Stimulated activated CD4-positive, alpha-beta T cell treated with anti-CD3 and anti-CD28 coated beads, TNF-alpha, amount 100 ng/mL, for 48 hours (primary cell): ENCODE results near the gene YPEL4.

Source experiments
- DNase-seq, 3 donors: peaks; one replicate each; pipeline ENCODE4 v3.0.0-alpha.2; 2020; ENCODE audit warnings: low read depth in 3 of 3

The YPEL4 gene

DNA sequence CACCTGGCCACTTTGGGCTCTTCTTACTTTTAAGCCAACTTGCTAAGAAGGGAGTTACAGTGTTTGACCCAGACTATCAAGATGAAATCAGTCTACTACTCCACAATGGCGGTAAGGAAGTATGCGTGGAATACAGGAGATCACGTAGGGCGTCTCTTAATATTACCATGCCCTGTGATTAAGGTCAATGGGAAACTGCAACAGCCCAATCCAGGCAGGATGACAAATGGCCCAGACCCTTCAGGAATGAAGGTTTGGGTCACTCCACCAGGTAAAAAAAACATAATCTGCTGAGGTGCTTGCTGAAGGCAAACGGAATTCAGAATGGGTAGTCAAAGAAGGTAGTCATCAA lies 1.0 kb upstream of the YPEL4 start:
- no peak for DNase-seq

DNA sequence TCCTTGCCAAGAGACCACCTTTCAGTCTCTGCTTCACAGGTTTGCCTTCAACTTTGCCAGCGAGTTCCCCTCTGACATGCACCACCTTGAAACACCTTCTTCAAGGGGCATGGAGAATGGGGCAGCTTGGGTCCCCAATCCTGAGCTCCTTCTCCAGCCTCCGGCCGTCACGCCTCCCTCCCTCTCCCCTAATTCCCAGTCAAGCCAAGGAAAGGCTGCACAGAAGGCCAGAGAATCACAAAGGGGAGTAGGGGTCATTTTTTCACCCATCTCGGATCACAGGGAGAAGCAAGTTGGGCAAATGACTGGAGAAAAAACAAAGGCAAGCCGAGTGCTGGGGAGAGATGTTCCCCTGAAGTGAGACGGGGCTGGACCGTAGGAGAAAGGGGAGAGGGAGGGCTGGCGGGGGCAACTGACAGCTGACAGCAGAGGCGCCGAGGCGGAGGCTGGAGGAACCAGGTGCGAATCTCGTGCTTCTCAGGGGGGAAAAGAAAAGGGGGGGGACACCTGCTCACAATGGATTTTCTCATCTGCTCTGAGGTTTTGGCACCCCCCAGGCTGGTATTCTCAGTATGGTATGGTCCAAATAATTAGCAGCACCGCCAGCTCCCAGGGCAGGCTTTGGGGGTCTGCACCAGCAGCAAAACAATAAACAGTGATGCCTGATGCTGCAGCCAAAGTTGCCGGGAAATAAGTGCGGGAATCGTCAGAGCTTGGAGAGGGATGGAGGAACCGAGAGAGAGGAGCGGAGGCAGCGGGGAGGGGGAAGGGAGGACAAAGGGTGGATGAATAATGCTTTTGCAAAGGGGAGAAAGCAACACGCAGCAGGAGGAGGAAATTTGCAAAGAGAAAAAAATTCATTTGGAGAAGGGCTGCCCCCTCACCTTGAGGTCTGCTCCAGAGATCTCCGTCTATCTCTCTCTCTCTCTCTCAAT lies 644 bp downstream of the YPEL4 start:
- DNase-seq, result no peak

DNA sequence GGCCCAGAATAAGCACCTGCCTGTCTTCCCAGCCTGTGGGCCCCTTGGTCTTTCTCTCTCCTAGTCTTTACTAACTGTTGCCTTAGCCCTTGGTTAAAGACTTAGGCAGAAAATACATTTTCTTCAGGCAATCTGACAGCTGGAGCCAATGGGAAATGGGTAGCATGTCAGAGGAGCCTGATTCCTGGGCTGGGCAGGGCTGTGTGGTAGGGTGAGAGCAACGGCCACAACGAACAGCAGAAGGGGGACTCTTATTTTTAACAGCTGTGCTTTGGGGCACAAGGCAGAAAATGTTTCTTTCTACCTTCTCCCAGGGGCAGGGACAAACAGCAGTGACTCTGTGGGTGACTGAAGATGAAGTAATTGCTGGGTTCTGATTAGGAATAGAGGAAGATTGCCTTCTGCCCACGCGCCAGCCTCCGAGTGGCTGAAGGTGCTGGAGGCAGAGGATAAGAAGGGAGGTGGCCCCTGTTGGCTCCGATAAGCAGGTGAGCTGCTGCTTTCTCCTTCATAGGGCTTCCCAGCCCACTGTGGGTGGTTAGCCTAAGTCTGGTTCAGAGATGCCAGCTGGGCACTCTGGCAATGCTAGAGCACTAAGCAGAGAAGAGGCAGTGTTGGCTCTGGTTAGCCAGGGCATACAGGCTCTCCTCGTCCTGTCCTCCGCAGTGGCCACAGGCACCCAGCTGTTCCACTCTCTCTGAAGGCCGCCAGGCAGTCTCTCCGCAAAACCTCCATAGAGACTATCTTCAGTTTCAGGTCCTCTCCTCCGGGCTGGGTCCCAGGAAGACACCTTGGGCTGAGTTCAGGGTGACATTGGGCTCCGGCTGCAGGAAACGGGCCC lies 1.5 kb downstream of the YPEL4 start:
- no peak for DNase-seq

DNA sequence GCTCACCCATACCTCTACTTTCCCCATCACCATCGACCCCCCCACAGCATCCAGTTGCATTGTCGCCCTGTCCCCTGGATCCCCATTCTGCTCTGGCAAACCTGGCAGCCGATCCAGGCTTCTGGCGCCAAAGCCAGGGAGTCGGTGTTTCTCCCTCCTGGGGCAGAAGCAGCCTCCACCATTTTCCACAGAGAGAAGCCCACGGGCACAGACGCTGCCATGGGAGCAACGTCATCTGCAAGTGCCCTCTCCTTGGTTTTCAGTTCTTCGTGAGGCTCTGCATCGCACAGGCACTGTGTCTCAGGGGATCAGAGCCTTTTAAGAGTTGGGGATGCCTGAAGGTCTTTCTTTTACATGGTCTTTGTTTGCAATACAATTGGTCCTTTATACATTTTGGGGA lies 2.3 kb downstream of the YPEL4 start:
- DNase-seq, result no peak

DNA sequence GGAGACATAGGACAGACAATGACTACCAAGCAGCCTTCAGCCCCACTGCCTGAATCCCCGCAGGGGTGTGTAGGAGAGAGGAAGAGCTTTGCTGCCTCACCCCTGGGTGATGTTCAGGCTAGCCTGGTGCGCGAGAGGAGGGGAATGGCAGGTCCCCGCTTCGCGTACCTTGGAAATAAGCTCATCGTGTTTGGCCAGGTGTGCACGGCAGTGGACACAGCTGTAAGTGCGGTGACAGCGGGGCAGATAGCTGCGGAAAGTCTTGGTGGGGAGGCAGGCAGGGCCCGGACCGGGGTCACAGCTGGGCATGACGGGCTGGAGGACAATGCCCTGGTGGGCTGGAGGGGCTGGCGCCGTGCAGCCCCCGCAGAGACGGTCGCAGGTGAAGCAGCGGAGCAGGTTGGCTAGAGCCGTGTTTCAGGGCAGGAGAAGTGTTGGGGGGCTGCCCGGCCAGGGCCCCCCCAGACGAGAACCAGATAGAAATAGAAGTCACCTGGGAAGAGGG lies 2.9 kb downstream of the YPEL4 start:
- no peak for DNase-seq

DNA sequence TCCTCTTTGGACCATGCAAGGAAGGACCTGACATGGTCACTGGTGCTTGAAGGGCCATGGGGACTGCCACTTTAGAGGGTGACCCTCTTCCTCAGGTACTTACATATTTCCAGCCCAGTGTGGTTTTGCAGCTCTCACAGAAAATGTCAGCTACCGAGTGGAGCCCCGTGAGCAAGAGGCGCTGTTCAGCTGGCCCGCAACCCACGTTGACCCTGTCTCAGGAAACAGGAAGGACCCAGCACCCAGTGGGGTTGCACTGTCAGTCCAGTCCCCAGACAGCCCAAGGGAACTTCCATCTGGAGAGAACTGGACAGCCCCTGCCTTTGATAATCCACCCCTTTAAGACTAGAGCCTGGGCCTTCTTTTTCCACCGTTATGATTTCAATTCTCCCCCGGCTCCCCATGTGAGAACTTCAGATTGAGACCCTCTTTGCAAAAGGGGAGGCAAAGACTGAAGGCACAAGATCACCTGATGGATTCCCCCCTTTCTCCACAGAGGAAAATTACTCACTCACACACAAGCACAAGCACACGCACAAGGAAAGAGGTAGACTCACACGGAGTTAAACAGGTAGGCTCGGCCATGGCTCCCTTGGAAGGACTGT lies 3.4 kb downstream of the YPEL4 start:
- no peak for DNase-seq

DNA sequence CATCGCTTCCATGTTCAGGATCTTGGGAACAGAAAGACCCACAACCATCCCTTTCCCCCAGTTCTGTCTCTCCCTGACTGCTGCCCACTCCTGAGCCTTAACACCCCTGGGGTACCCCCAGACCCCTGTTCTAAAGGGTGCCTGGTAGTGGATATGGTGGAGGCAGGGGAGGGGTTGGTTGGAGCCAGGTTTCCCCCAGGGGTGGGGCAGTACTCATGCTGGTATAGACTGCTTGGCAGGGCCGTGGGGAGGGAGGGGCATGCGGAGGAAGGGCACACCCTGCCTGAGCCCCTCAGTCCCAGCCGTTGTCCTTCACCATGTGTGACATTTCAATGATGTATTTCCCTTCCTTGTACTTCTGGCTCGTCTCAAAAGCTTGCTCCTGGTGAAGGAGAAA lies 4.0 kb downstream of the YPEL4 start:
- DNase-seq, result no peak

DNA sequence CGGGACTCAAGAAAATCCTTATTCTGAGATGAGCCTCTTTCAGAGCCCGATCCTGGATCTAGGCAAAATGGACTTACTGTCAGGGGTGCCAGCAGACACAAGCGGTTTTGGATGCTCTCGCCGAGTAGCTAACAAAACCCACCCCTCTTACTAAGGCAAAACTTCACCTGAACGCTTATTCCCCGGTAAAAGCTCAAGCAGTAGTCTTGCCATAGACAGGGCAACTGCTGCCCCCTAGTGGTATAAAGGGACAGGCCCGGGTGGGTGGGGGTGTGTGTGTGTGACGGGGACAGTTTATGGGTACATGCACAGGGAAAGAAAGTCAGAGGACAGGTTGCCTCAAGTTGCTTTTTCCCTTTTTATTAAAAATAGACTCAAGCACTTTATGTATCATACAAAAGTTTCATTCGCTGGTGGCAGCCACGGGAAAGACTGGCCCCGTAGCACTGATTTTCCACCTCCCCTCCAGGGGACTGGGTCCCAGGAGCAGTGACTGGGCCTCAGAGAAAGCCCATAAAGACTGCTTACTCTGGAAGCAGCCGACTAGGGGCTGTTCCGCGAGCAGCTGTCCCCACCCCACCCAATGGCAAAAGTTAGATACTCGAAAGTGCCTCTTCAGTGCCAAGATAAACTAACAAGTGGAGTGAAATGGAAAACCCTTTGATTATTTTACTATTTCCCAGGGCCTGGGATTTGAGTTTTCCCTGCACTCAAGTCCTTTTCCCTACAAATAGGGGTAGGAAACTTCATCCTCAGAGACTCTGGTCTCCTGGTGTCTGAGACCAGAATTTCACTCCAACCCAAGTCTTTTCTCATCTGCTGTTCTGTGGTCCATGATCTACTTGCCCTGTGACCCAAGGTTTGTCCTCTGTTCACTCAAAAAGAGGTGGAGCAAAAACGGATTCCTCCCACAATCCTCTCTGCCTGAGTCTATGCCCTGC lies 4.7 kb downstream of the YPEL4 start:
- DNase-seq, result peak; percentile 76 to 88 (median 83)

DNA sequence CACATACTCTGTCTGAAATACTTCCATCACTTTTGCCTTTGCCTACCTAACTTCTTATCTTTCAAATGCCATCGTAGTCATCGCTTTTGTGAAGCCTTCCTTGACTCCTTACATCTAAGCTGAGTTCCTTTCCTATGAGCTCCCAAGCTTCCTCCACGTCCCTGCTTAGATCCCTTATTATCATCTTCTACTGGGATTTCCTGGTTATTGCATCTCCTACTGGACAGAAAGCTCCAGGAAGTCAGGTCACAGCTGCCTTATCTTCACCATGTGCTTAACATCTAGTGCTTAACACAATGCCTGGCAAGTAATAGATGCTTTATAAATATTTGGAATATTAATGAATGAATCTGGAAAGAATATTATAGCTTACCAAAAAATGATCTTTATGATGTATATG lies 5.9 kb downstream of the YPEL4 start:
- no peak for DNase-seq

DNA sequence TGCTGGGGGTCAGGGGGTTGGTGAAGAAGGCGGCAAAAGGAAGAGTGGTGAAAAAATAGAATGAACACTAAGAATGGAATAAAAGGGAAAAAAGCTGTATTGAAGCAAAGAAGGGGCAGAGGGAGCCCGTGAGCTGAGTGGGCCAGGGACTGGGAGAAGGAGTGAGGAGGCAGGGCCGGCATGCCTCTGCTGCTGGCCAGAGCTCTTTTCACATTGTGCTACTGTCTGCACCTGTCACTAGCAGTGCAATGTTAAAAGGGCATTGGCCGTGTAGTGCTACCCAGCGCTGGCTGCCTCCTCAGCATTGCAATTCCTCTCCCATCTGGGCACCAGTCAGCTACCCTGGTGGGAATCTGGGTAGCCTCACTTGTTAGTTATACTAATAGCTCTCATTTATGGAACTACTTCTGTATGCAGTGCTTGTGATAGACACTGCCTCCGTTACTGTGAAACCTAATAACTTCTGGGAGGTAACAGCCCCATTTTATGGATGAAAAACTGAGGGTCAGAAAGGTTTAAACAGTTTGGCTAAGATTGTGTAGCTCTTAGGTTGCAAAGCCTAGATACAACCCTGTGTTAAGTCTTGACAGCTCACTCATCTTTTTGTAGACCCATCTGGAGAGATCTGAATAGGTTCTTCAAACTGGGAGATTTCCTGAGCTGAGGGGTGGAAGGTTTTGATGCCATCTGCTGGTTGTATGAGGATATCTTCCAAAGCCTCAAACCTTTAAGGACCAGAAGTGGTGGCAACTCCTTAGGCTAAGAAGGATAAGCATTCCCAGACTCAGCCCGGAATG lies 8.5 kb downstream of the YPEL4 start:
- DNase-seq, result no peak

DNA sequence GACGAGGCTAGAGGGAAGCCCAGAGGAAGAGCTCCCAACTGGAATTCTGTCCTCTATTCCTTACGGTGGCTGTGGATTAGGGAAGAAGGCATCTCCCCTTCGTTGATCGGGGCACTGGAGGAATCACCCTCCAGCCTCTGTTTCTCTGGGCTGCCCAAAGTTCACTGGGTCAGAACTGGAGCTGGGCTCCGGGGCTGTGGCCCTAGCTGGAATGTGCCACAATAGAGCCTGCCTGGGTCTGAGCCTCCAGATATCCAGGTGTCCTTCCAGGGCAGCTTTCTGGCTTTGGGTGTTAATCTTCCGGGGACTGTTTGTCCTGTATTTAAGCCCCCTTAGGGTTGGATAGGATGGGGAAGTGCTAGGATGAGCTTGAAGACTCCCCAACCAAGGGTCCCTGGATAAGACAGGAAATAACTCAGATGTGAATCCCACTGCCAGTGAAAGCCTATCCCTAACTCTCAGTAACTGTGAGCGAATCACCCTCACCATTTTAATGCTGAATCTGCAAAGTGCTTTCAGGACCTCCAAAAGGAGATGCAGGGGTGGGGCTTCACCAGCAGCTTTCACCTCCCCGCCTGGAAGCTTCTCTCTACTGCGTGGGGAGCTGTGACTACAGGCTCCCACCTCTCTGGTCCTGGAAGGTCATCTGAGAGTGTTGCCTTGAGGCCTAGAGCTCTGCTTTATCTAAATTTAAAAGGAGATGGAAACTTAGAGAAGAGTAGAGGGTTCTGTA lies 9.5 kb downstream of the YPEL4 start:
- DNase-seq, result no peak

DNA sequence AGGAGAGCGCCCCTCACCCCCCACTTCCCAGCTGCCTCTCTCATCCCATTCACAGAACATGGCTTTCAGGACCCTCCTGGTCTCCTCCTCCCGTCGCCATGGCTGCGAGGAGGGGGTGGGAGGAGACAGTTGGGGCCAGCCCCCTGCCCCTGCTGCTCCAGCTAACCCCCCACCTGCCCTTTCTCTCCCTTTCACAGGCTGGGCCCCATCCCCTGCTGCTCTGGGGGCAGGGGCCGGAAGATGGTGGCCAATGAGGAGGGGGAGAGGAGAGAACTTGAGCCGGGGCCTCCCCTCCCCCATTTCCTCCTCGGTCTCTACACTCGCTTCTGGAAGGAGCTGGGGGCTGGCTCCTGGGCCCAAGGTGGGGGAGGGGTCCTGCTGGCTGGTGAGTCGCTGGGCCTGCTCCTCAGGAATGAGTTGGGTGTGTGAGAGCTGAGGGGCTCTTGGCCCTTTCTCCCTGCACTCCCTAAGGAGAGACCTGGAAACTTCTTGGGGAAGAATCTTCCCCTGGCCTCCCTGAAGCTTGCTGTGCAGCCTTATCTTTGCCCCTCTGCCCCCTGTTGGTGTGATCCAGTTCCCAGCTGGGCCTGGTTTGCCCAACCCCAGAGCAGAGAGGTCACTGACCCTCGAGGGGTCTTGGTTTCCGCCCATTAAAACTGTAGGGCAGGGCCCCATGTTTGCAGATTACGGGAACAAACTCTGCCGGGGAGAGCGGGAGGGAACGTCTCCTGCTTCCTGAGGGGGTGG lies 10.2 kb downstream of the YPEL4 start:
- no peak for DNase-seq

DNA sequence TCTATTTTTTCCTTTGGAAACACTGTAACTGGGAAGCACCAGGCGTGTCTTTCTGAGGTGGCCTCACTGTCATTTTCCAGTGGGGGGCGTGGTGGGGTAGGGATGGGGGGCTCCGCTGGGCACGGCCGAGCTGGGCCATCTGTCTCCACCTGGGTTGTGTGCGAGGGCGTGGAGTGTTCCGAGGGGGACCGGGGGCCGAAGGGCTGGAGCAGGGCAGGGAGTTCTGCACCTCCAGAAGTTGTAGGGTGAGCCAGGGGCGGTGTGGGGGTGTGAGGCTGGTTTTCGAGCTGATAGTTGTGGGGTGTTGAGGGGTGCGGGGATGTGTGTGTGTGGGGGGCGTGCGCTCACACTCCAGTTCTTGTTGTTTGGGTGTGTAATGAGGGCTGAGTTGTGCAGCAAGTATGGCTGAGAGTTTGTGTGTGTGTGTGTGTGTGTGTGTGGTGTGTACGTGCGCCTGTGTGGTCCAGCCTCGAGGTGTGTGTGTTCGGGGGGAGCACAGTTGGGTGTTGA lies 10.8 kb downstream of the YPEL4 start:
- no peak for DNase-seq

DNA sequence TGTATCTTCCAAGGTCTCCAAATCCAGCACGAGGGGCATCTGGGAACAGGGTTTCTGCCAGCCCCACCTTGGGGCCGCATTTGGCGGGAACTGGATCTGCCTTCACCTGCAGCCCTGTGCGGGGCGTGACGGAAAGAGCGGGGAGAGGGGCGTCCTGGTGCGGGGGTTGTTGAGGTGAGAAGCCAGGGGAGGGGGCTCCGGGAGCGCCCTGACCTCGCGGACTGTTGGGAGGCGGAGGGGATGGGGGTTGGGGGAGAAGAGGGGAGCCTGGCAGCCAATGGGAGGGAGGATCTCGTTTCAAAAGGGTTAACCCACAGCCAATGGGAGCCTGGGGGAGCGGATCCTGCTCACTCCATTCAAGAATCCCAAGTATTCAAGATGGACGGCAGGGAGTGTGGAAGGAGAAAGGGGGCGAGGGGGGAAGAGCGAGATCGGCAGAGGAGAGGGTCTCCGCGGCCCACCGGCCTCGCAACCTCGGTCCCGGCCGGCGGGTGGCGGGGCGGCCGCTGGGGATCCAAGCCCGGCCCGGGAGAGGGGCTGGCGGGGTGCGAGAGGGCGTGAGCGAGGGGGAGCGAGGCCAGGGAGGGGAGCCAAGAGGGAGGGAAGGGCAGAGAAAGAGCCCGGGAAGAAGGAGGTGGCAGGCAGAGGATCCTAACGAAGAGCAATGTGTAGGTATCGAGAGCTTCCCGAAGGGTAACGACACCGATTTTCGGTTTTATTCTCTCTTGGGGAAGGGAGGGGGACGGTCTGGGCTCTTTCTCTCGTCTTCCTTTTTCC lies 11.5 kb downstream of the YPEL4 start:
- DNase-seq, result no peak

DNA sequence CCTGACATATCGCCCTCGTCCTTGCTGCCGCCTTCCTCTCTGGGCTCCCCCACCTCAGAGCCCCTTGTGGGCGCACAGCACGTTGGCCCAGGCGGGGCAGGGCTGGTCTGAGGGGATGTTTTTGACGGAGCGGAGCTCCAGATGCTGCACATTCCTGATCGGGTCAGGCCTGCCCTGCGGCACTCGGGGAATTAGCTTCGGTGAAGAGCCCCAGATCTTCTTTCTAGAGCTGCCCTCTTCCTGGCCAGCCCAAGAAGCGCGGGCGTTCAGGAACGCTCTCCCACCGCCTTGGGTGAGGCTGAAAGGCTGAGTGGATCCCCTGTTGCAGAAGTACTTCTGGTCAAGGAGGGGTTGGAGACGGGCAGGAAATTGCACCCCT lies 12.1 kb downstream of the YPEL4 start:
- DNase-seq, result no peak

DNA sequence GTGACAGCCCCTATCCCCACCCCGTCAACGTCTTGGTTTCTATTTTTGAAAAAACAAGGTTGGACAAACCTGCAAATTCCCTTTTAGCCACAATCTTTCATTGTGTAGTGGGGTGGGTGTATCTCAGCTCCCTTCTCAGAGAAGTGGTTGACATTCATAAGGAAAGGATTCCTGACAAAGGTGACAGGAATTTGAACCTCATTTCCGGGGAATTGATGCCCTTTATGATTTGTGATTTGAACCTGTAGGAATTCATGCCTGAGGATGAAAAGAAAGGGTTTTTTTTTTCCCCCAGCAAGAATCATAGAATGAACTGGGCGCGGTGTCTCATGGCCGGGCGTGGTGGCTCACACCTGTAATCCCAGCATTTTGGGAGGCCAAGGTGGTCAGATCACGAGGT lies 14.5 kb downstream of the YPEL4 start:
- DNase-seq, result no peak

DNA sequence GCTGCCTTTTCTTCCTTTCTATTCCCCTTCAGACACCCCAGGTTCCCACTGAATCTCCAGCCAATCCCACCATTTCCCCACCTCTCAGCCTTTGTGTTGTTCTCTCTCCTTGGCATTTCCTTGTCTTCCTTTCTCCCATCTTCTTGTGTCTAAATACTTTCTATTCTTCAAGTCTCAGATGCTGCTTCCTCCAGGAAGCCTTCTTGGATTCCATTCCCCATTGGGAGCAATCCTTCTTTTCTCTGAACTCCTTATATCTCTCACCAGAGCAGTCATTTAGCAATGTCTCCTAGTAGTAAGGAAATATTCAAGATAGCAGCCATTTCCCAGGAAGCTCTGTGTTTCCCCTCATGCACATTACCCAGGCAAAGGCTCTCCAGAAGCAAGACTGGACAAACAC lies 15.4 kb downstream of the YPEL4 start:
- DNase-seq, result no peak
